Myocyte (in vitro differentiated cells): ENCODE results near the gene COL6A2. TPM values are rescaled to one million over a fixed set of nuclear protein-coding genes. Genes with fewer than 3 reads are reported as not detected.
"Not testable (repeated sequence)": the region's sequence is repeated elsewhere in the genome, so short reads cannot be mapped to it uniquely, and the experiment has no call there.

ENCODE experiments used
- DNase-seq: peaks from one replicate; pipeline ENCODE4 v3.0.0-alpha.2; 2012; ENCODE audit warnings: low read depth
- total RNA-seq: library from RNA; depleted of rRNA; stranded (reverse); fragments of >200 nt; gene quantifications from 2 replicates; pipeline ENCODE4 v1.2.3, GENCODE V29; 2014

Gene COL6A2
- total RNA-seq, 1 donor from 2014 or later, result 941 TPM

DNA sequence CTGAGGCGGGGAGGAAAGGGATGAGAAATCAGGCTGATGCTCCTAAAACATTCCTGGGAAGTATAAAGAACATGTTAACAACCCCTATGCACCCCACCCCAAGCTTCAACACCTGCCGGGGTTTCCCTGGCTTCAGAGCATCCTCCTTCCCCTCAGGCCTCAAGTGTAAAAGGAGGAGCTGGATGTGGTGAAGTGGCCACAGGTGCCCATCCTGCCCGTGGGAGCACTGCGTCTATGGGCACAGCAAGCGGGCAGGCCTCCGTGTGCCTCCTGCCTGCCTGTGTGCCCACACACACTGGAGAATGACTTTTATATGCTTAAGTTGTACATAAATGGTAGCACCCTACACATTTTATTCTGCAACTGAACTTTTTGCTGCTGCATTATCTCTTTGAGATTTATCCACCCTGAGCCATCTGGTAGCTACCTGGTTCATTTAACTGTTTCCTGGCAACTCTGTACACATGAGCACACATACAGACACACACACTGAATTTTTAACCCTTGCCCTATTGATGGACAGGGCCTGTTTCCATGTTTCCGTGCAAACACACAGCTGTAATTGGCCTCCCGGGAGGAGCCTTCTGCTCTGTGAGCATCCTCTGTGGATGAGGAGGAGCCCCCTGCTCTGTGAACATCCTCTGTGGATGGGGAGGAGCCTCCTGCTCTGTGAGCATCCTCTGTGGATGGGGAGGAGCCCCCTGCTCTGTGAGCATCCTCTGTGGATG, 70.9 kb downstream of the COL6A2 start:
- no peak for DNase-seq

DNA sequence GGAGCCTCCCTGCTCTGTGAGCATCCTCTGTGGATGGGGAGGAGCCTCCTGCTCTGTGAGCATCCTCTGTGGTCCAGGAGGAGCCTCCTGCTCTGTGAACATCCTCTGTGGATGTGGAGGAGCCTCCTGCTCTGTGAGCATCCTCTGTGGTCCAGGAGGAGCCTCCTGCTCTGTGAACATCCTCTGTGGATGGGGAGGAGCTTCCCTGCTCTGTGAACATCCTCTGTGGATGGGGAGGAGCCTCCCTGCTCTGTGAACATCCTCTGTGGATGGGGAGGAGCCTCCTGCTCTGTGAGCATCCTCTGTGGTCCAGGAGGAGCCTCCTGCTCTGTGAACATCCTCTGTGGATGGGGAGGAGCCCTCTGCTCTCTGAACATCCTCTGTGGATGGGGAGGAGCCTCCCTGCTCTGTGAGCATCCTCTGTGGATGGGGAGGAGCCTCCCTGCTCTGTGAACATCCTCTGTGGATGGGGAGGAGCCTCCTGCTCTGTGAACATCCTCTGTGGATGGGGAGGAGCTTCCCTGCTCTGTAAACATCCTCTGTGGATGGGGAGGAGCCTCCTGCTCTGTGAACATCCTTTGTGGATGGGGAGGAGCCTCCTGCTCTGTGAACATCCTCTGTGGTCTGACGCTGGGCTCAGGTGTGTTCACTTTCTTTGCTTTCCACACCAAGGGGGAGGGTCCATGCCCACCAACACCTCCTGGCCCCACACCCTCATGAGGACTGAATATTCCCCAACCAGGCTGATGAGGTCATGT, 72.7 kb downstream of the COL6A2 start:
- DNase-seq, result not testable (repeated sequence)

DNA sequence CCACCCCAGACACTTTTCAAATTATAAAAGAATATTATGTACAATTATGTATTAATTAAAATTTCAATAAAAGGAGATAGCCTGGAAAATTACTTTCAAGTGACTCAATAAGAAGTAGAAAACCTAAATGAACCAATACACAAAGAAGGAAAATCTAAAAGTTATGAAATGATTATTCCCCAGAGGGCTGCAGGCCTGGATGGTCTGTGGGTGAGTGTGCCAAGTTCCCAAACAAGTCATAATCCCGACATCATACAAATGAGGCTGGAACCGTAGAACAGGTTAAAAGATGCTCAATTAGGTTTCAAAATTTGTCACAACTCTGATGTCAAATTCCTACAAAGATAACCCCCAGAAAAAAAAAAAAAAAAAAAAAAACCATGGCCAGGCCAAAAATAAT, 73.7 kb downstream of the COL6A2 start:
- DNase-seq, result no peak

DNA sequence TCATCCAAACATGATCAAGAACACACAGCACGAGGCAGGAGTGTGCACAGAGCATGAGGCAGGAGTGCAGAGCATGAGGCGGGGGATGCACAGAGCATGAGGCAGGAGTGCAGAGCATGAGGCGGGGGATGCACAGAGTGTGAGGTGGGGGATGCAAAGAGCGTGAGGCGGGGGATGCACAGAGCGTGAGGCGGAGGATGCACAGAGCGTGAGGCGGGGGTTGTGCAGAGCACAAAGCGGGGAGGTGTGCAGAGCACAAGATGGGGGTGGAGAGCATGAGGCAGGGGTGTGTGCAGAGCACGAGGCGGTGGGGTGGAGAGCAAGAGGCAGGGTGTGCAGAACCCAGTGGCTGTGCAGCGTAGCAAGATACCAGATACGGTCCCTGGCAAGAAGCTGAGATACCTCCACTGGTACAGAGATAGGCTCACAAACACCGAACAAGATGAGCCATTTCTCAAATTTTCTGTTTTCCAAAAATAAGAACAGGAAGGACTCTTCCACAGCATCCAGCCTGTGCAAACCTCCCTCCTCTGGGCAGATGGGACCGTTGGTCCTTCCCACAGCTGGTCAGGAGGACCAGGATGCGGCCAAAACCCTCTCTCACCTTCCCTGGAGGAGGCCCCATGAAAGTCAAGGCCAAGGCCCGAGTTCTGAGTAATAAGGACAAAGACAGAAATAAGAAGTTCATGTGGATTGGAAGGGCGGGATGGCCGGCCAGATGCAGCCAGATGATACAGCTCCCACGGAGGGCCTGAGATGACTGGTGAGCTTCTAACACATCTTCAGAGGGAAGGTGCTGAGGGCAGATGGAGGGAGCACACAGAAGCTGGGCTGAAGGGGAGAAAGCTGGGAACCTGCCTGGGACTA, 74.3 kb downstream of the COL6A2 start:
- DNase-seq, result no peak

DNA sequence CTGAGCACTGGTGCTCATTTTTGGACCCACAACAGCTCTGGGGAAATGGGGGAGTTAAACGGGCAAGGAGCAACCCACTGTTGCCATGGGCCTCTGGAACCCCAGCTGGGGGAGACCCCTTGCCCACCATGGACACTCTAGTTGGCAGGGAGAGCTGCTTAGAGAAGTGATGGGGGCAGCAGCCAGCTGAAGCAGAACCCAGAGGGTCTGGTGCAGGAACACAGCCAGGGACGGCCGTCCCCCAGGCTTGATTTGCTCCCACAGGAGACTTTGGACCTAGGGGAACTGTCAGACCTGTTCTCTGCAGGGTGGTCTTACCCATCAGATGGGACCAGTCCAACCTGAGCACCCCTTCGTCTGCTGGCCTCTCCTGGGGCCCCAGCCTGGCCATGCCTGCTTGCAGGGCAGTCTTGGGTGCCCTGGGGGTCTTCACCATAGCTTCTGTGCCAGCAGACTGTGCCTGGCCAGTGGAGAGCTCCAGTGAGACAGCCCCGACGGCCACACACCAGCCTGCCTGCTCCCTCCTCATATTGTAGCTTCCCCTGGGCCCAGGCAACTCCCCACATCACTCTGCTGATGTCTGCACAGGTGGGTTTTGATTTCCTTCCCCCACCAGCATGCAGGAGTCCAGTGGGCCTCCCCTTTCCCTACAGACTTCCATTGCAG, 75.1 kb downstream of the COL6A2 start:
- no peak for DNase-seq

DNA sequence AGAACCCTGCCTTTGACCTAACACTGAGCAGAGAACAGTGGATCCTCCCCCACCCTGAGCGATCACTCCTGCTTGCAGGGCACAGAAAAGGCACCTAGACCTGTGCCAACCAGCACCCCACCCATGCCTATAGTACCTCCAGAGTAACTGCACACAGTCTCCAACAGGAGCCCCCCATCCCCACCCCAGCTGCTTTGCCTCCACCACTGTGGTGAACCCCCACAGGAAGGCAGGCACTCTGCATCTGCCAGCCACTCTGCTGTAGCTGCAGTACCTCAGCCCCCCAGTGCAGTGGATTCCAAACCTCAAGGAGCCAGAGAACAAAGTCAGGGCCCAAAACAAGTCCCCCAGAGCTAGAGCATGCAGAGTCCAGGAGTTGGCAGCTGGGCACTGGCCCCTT, 75.7 kb downstream of the COL6A2 start:
- DNase-seq, result no peak

DNA sequence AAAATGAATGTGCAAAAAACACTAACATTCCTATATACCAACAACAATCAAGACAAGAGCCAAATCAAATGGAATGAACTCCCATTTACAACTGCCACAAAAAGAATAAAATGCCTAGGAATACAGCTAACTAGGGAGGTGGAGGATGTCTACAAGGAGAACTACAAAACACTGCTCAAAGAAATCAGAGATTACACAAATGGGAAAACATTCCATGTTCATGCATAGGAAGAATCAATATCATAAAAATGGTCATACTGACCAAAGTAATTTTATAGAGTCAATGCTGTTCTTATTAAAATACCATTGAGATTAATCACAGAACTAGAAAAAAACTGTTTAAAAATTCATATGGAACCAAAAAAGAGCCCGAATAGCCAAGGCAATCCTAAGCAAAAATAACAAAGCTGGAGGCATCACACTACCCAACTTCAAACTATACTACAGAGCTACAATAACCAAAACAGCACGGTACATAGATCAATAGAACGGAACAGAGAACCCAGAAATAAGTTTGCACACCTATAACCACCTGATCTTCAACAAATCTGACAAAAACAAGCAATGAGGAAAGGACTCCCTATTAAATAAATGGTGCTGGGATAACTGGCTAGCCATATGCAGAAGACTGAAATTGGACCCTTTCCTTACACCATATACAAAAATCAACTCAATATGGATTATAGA, 78.7 kb downstream of the COL6A2 start:
- DNase-seq, result not testable (repeated sequence)

DNA sequence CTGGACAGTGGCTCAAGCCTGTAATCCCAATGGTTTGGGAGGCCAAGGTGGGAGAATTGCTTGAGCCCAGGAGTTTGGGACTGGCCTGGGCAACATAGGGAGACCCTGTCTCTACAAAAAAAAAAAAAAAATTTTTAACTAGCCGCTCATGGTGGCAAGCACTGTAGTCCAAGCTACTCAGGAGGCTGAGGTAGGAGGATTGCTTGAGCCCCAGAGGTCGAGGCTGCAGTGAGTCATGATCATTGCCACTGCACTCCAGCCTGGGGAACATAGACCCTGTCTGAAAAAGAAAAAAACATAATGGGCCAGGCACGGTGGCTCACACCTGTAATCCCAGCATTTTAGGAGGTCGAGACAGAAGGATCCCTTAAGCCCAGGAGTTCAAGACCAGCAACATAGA, 81.0 kb downstream of the COL6A2 start:
- no peak for DNase-seq

Other genes starting within 250 kb of the COL6A2 start
- 678 and 866 TPM in 2 replicates for gene COL6A1, start 116.3 kb upstream of the COL6A2 start, total RNA-seq
- gene FTCD, start 57.5 kb downstream of the COL6A2 start, total RNA-seq, result 0.37 TPM in 1 of 2 replicates, not detected in the other
- 16.1 and 16.8 TPM in 2 replicates for gene SPATC1L, start 86.3 kb downstream of the COL6A2 start, total RNA-seq
- gene LSS, start 130.7 kb downstream of the COL6A2 start, total RNA-seq, result 116 and 211 TPM in 2 replicates
- gene MCM3AP, start 187.5 kb downstream of the COL6A2 start, total RNA-seq, result 85.4 and 103 TPM in 2 replicates
- gene YBEY, start 188.2 kb downstream of the COL6A2 start, total RNA-seq, result 21.5 and 31.5 TPM in 2 replicates
- gene C21orf58, start 225.8 kb downstream of the COL6A2 start, total RNA-seq, result 1.2 and 1.7 TPM in 2 replicates
- gene PCNT, start 226.0 kb downstream of the COL6A2 start, total RNA-seq, result 32.2 and 40.8 TPM in 2 replicates